ENCODE results near the gene ADRA1B. TPM values are rescaled to one million over a fixed set of nuclear protein-coding genes. Genes with fewer than 3 reads are reported as not detected.

The ADRA1B gene
- total RNA-seq, 1 donor from 2014 or later = 2.5 TPM

DNA sequence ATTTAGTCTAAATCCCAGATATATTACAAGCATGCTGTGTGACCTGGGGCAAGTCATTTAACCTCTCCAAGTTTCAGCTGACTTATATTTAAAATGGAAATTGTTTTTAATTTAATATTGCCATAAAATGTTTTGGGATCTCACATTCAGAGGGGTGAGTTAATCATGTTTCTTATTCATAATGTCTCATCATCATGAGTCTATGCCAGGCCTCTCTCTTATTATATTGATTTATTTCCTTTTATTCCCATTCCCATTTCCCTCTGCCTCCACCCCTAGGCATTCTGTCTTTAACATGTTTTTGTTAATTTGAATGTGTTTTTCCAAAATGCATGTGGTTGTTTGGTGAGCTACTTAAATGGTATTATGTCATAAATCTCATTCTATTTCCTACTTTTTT is 53.7 kb downstream of the ADRA1B start:
- H3K27ac ChIP-seq (replicated peaks) = no peak overlapping the region
- H3K9me3 ChIP-seq (replicated peaks) = no peaks in the 10 kb centered on the region
- no peak for DNase-seq
- peaks cover 82% of the 10 kb centered on the region for H3K27me3 ChIP-seq (ENCODE audit: low read depth)
- intact Hi-C loops (cut with micrococcal nuclease) = no loop called here
- H3K4me3 ChIP-seq = no peak overlapping the region
- TF ChIP-seq CTCF (IDR thresholded peaks at IDR 0.05; ENCODE audit: borderline replicate concordance) = no peak
- H3K36me3 ChIP-seq = no peaks in the 10 kb centered on the region
- peaks cover 2% of the 10 kb centered on the region for H3K4me1 ChIP-seq

DNA sequence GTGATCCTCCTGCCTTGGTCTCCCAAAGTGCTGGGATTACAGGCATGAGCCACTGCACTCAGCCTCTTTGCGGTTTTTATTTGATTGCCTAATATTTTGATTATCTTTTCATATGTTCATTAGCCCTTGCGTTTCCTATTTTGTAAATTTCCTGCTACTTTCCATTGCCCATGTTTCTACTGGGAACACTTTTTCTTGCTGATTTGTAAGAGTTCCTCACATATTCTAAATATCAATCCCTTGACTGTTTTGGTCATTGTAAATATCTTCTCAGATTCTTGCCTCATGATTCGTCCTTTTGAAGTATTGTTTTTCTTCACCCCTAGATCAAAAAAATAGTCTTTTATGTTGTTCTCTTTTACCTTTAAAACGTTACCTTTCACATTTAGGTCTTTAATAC is 54.8 kb downstream of the ADRA1B start:
- intact Hi-C loops (cut with micrococcal nuclease) = no loop called here
- H3K27ac ChIP-seq (replicated peaks) = no peak overlapping the region
- H3K9me3 ChIP-seq (replicated peaks) = no peaks in the 10 kb centered on the region
- TF ChIP-seq CTCF (IDR thresholded peaks at IDR 0.05; ENCODE audit: borderline replicate concordance) = no peak
- peaks cover 76% of the 10 kb centered on the region for H3K27me3 ChIP-seq (ENCODE audit: low read depth)
- no peak for DNase-seq
- no peak overlapping the region for H3K4me3 ChIP-seq
- H3K36me3 ChIP-seq = no peaks in the 10 kb centered on the region
- peaks cover 13% of the 10 kb centered on the region for H3K4me1 ChIP-seq

GRCh38 chr5:159971514-159971913 is 55.2 kb downstream of the ADRA1B start:
- H3K27ac ChIP-seq (replicated peaks) = no peak overlapping the region
- no peak for DNase-seq
- H3K4me1 ChIP-seq = peaks cover 13% of the 10 kb centered on the region
- H3K27me3 ChIP-seq (ENCODE audit: low read depth) = peaks cover 71% of the 10 kb centered on the region
- no peak for TF ChIP-seq CTCF (IDR thresholded peaks at IDR 0.05; ENCODE audit: borderline replicate concordance)
- no peaks in the 10 kb centered on the region for H3K36me3 ChIP-seq
- intact Hi-C loops (cut with micrococcal nuclease) = no loop called here
- H3K4me3 ChIP-seq = peak overlapping the region; percentile 60
- no peaks in the 10 kb centered on the region for H3K9me3 ChIP-seq (replicated peaks)

- H3K27ac ChIP-seq (replicated peaks) = no peak overlapping the region
- peaks cover 70% of the 10 kb centered on the region for H3K27me3 ChIP-seq (ENCODE audit: low read depth)
- DNase-seq = no peak
- TF ChIP-seq CTCF (IDR thresholded peaks at IDR 0.05; ENCODE audit: borderline replicate concordance) = no peak
- H3K36me3 ChIP-seq = no peaks in the 10 kb centered on the region
- peak overlapping the region; percentile 60 for H3K4me3 ChIP-seq
- H3K4me1 ChIP-seq = peaks cover 13% of the 10 kb centered on the region
- H3K9me3 ChIP-seq (replicated peaks) = no peaks in the 10 kb centered on the region
- intact Hi-C loops (cut with micrococcal nuclease) = no loop called here
Observed at GRCh38 chr5:159971931-159972461, 55.7 kb downstream of the ADRA1B start.

GRCh38 chr5:159972538-159973362 is 56.5 kb downstream of the ADRA1B start:
- TF ChIP-seq CTCF (IDR thresholded peaks at IDR 0.05; ENCODE audit: borderline replicate concordance) = no peak
- intact Hi-C loops (cut with micrococcal nuclease) = no loop called here
- Histone ChIP-seq H3K4me3 (peak overlapping the region; percentile 60), H3K36me3 (no peaks in the 10 kb centered on the region), H3K9me3 (replicated peaks) (no peaks in the 10 kb centered on the region), H3K4me1 (peaks cover 13% of the 10 kb centered on the region), H3K27me3 (ENCODE audit: low read depth) (peaks cover 65% of the 10 kb centered on the region), H3K27ac (replicated peaks) (no peak overlapping the region)
- no peak for DNase-seq
